Measurements from ENCODE around the gene A2M.

The A2M gene

GRCh38 chr12:9047105-9047504 is 68.6 kb downstream of the A2M start:
- DNase-seq (ENCODE audit: low spot score): no peak
- TF ChIP-seq, protein P1, sequence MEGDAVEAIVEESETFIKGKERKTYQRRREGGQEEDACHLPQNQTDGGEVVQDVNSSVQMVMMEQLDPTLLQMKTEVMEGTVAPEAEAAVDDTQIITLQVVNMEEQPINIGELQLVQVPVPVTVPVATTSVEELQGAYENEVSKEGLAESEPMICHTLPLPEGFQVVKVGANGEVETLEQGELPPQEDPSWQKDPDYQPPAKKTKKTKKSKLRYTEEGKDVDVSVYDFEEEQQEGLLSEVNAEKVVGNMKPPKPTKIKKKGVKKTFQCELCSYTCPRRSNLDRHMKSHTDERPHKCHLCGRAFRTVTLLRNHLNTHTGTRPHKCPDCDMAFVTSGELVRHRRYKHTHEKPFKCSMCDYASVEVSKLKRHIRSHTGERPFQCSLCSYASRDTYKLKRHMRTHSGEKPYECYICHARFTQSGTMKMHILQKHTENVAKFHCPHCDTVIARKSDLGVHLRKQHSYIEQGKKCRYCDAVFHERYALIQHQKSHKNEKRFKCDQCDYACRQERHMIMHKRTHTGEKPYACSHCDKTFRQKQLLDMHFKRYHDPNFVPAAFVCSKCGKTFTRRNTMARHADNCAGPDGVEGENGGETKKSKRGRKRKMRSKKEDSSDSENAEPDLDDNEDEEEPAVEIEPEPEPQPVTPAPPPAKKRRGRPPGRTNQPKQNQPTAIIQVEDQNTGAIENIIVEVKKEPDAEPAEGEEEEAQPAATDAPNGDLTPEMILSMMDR (IDR thresholded peaks at IDR 0.05; ENCODE audit: extremely low read depth, missing control alignments): no peak

GRCh38 chr12:9043766-9044165 is 72.0 kb downstream of the A2M start:
- TF ChIP-seq, protein P1 (IDR thresholded peaks at IDR 0.05; ENCODE audit: extremely low read depth, missing control alignments): no peak
- DNase-seq (ENCODE audit: low spot score): no peak

- no peak for DNase-seq (ENCODE audit: low spot score)
These were observed 74.4 kb downstream of the A2M start for GRCh38 chr12:9041321-9041720.

GRCh38 chr12:9040484-9041186 is 75.1 kb downstream of the A2M start:
- DNase-seq (ENCODE audit: low spot score): no peak
- TF ChIP-seq, protein P1 (IDR thresholded peaks at IDR 0.05; ENCODE audit: extremely low read depth, missing control alignments): no peak

More at GRCh38 chr12:9041321-9041720, 74.4 kb downstream of the A2M start:
- TF ChIP-seq, protein P1 (IDR thresholded peaks at IDR 0.05; ENCODE audit: extremely low read depth, missing control alignments): no peak

DNA sequence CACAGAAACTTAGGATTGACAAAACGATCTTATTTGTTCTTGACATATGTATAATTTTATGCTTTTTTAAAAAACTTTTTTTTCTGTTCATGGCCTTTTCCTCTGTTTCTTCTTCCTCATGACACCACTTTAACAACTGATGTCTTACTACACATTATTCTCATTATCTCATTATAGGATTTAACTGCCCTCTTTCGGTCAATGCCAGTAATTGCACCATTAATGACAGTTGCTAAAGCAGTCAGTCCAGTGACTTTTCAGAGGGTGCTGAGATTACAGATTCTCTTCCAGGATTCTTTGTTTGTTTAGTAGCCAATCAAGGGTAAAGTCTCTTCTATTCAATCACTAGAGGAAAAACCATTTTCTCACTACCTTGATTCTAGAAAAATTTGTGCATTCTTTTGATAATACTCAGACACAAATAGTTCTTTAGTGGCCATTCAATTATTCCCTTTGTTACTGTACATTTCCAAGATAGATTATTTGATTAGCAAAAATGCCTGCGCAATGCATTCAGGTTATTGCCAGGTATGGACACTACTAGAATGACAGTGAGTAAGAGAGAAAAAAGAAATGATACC is 76.2 kb downstream of the A2M start:
- DNase-seq (ENCODE audit: low spot score): peak; percentile 75
- TF ChIP-seq, protein P1 (IDR thresholded peaks at IDR 0.05; ENCODE audit: extremely low read depth, missing control alignments): peak; percentile 71

GRCh38 chr12:9037431-9037830 is 78.3 kb downstream of the A2M start:
- TF ChIP-seq, protein P1 (IDR thresholded peaks at IDR 0.05; ENCODE audit: extremely low read depth, missing control alignments): no peak
- DNase-seq (ENCODE audit: low spot score): no peak

- TF ChIP-seq, protein P1 (IDR thresholded peaks at IDR 0.05; ENCODE audit: extremely low read depth, missing control alignments): no peak
- DNase-seq (ENCODE audit: low spot score): no peak
These were observed 79.5 kb downstream of the A2M start for GRCh38 chr12:9036227-9036626.

Measured in GM20000 (cell line).